ENCODE data around the gene BTNL9.
"Not testable (repeated sequence)": the region's sequence is repeated elsewhere in the genome, so short reads cannot be mapped to it uniquely, and the experiment has no call there.

- TF ChIP-seq, protein P1, sequence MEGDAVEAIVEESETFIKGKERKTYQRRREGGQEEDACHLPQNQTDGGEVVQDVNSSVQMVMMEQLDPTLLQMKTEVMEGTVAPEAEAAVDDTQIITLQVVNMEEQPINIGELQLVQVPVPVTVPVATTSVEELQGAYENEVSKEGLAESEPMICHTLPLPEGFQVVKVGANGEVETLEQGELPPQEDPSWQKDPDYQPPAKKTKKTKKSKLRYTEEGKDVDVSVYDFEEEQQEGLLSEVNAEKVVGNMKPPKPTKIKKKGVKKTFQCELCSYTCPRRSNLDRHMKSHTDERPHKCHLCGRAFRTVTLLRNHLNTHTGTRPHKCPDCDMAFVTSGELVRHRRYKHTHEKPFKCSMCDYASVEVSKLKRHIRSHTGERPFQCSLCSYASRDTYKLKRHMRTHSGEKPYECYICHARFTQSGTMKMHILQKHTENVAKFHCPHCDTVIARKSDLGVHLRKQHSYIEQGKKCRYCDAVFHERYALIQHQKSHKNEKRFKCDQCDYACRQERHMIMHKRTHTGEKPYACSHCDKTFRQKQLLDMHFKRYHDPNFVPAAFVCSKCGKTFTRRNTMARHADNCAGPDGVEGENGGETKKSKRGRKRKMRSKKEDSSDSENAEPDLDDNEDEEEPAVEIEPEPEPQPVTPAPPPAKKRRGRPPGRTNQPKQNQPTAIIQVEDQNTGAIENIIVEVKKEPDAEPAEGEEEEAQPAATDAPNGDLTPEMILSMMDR (IDR thresholded peaks at IDR 0.05; ENCODE audit: low read depth, low read length), result not testable (repeated sequence)
- not testable (repeated sequence) for TF ChIP-seq POLR2A (IDR thresholded peaks at IDR 0.05; ENCODE audit: extremely low read depth, insufficient read length); MYC (IDR thresholded peaks at IDR 0.05; ENCODE audit: low read depth, low read length)
- TF ChIP-seq, protein P2, sequence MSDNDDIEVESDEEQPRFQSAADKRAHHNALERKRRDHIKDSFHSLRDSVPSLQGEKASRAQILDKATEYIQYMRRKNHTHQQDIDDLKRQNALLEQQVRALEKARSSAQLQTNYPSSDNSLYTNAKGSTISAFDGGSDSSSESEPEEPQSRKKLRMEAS (IDR thresholded peaks at IDR 0.05; ENCODE audit: low read depth, low read length), result not testable (repeated sequence)
Measured at GRCh38 chr5:181017448-181017847, 22.6 kb upstream of the BTNL9 start.

All from NB4 (cell line).